K562 (cell line): ENCODE data around the gene ENTREP3. TPM values are rescaled to one million over a fixed set of nuclear protein-coding genes. Genes with fewer than 3 reads are reported as not detected.

Experiments
- ATAC-seq: fragments of 200-7000 bp; cut with Tn5 transposase; 3 replicates; pipeline ENCODE4 v1.9.1; 2020; ENCODE audit warnings: moderate library complexity
- BruUV-seq: library from RNA; stranded (reverse); fragments of 400-500 nt; replicated peaks from 2 replicates; lab custom pipeline; 2021; lab: Mats Ljungman, UMichigan
- CTCF ChIA-PET: fragments of 300-600 bp; formaldehyde crosslinking; extraction: SDS; loops from one replicate; lab custom pipeline; 2021; ENCODE audit warnings: low intra/inter-chr PET ratio; lab: Yijun Ruan, JAX
- POLR2A ChIA-PET: fragments of 300-600, 350-650 bp; sonication (Branson Sonifier 250); formaldehyde crosslinking; extraction: SDS; loops from one replicate; lab custom pipeline; 2021; ENCODE audit warnings: antibody characterized with exemption, inconsistent platforms; lab: Yijun Ruan, JAX
- DNase-seq, 4 experiments: peaks; one replicate each; pipeline versions ENCODE4 v3.0.0 to v3.0.0-alpha.2; 2011 to 2018; ENCODE audit warnings: low spot score in 3 of 4, mixed read lengths in 3 of 4; ENCODE audit errors: extremely low read depth in 1 of 4
- FAIRE-seq: peaks from 2 replicates; lab custom pipeline; 2011; peaks lifted over from hg19 to GRCh38; lab: Jason Lieb, UNC
- H2AFZ ChIP-seq: 2 replicates; pipeline ENCODE4 v1.6.0; 2011; ENCODE audit warnings: low read depth, low read length, control low read depth, inconsistent platforms
- H3K27ac ChIP-seq: fragments of 200-600 bp; 3 replicates; pipeline ENCODE4 v1.8.0; 2011; ENCODE audit warnings: low read depth, mild to moderate bottlenecking, control low read depth, inconsistent platforms, low read length, moderate library complexity, mixed read lengths; ENCODE audit errors: extremely low read depth
- H3K27me3 ChIP-seq, 2 experiments: fragments of 300-600 bp in 1 of 2; 2 replicates in 1 of 2; 3 replicates in 1 of 2; pipeline versions ENCODE4 v1.6.0 to v1.8.0; 2011; ENCODE audit warnings: inconsistent platforms in 2 of 2, low read length in 2 of 2, mild to moderate bottlenecking in 1 of 2, mixed read lengths in 1 of 2, moderate library complexity in 1 of 2; ENCODE audit not compliant: control insufficient read depth in 2 of 2, insufficient read depth in 2 of 2
- H3K36me3 ChIP-seq: fragments of 300-600 bp; 3 replicates; pipeline ENCODE4 v1.8.0; 2011; ENCODE audit warnings: mild to moderate bottlenecking, low read length, inconsistent platforms; ENCODE audit not compliant: control insufficient read depth, insufficient read depth
- H3K4me1 ChIP-seq, 2 experiments: fragments of 200-600 bp in 1 of 2; replicated peaks in 1 of 2; 2 replicates in 1 of 2; 3 replicates in 1 of 2; pipeline versions ENCODE4 v1.5.1 to v1.8.0; 2011; ENCODE audit warnings: inconsistent platforms in 2 of 2, low read length in 2 of 2, mild to moderate bottlenecking in 1 of 2, mixed read lengths in 1 of 2, moderate library complexity in 1 of 2; ENCODE audit not compliant: control insufficient read depth in 2 of 2, insufficient read depth in 2 of 2
- H3K4me2 ChIP-seq: 2 replicates; pipeline ENCODE4 v1.6.1; 2011; ENCODE audit warnings: low read length, control low read depth, inconsistent platforms, mixed read lengths; ENCODE audit not compliant: insufficient read depth
- H3K4me3 ChIP-seq: fragments of 200-600 bp; sonication (generic), shearing (Covaris generic); 2 replicates; pipeline ENCODE4 v1.5.1; 2016; ENCODE audit warnings: control low read depth, inconsistent platforms
- H3K79me2 ChIP-seq: fragments of 200-600 bp; 3 replicates; pipeline ENCODE4 v1.8.0; 2011; ENCODE audit warnings: low read length, inconsistent platforms; ENCODE audit not compliant: control insufficient read depth, insufficient read depth
- H3K9ac ChIP-seq, 2 experiments: 2 replicates each; pipeline versions ENCODE4 v1.6.0 to v1.6.1; 2011; ENCODE audit warnings: low read depth in 2 of 2, low read length in 2 of 2, control low read depth in 1 of 2, inconsistent platforms in 1 of 2, mild to moderate bottlenecking in 1 of 2, mixed read lengths in 1 of 2; ENCODE audit not compliant: insufficient read depth in 1 of 2
- H3K9me1 ChIP-seq: one replicate; pipeline ENCODE4 v1.6.0; 2011; ENCODE audit warnings: inconsistent platforms, mild to moderate bottlenecking, low read length, moderate library complexity; ENCODE audit not compliant: control insufficient read depth, insufficient read depth
- H3K9me3 ChIP-seq: replicated peaks from 2 replicates; pipeline ENCODE4 v1.5.1; 2011; ENCODE audit warnings: low read depth, low read length, inconsistent platforms; ENCODE audit not compliant: control insufficient read depth, insufficient read depth
- H4K20me1 ChIP-seq: replicated peaks from 2 replicates; pipeline ENCODE4 v1.6.1; 2011; ENCODE audit warnings: low read length, inconsistent platforms, mixed read lengths; ENCODE audit not compliant: control insufficient read depth, insufficient read depth
- FOXP1 ChIP-seq: sonication (generic); formaldehyde crosslinking; IDR thresholded peaks from 2 replicates; pipeline ENCODE4 v1.8.0; 2022; ENCODE audit warnings: mild to moderate bottlenecking, missing genetic modification reagents
- ZNF316 ChIP-seq: fragments of 450-650 bp; IDR thresholded peaks from 2 replicates; pipeline ENCODE4 v1.6.1; 2016
- WGBS: fragments of 100-300 bp; shearing (Covaris generic); methylation state at CpG from one replicate; pipeline ENCODE4 v1.1.6; 2016; ENCODE audit warnings: low coverage, mixed read lengths; ENCODE audit not compliant: insufficient coverage; ENCODE audit errors: missing lambda C conversion rate; 5-methylcytosine and 5-hydroxymethylcytosine counted together
- in situ Hi-C: fragments of 300-500 bp; cut with MboI; formaldehyde crosslinking; loops from 4 replicates; pipeline ENCODE4 v1.15.0; 2018; ENCODE audit warnings: inconsistent platforms, mixed read lengths
- intact Hi-C: fragments of 100-400 bp; cut with micrococcal nuclease; formaldehyde crosslinking; loops from 2 replicates; pipeline ENCODE4 v1.14.2; 2022
- polyA plus RNA-seq, 8 experiments: library from polyadenylated mRNA; depleted of rRNA in 4 of 8; stranded (reverse) in 5 of 8; unstranded in 3 of 8; fragments of >200 nt; fragmentation: Nextera tagmentation in 2 of 8; fragmentation: Illumina TruSeq in 1 of 8; extraction: Ambion mirVana in 2 of 8; extraction: Trizol in 1 of 8; gene quantifications; 2 replicates each; pipeline versions ENCODE4 v1.2.1 to v1.2.3, GENCODE V29; 2011 to 2014; ENCODE audit warnings: inconsistent platforms in 1 of 8, missing spikeins in 1 of 8
- total RNA-seq, 7 experiments: library from RNA; depleted of rRNA in 6 of 7; stranded (reverse); fragments of >200 nt in 6 of 7; fragmentation: Illumina TruSeq in 2 of 7; extraction: Trizol in 2 of 7; gene quantifications; 2 replicates each; pipeline versions ENCODE4 v1.2.1 to v1.2.3, GENCODE V29; 2011 to 2021; ENCODE audit warnings: low replicate concordance in 1 of 7
- TF ChIP-seq, protein P1 (sequence below): fragments of 450-650 bp; formaldehyde crosslinking; IDR thresholded peaks from 2 replicates; pipeline ENCODE4 v1.4.0; 2022; ENCODE audit warnings: missing genetic modification characterization
- TF ChIP-seq, protein P2 (sequence below): sonication (generic); formaldehyde crosslinking; IDR thresholded peaks from 2 replicates; pipeline ENCODE4 v1.5.0; 2020; ENCODE audit warnings: missing genetic modification reagents

ENTREP3 gene
- total and polyA plus RNA-seq, 9 of the 15 experiments (the other 6 are each of a cell fraction or from before 2014, with no cell fraction given): 1.9 to 41.8 (median 5.9) TPM

DNA sequence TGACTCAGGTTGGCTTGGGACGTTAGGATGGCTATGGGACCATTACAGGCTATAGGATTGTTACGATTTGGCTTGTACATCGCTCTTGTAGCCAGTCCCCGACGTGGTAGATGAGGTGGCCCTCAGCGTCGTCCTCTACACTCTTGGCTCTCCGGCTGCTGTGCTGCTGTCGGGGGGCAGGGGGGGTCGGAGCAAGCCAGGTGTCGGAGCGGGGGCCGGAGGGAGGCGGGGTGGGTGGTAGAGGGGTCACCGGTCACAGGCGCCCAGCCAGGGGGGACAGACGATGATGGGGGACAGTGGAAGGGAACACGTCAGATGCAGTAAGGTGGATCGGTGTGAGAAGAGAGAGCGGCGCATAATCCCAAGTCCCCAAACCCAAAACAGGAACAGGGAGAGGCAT lies 13.3 kb upstream of the ENTREP3 start:
- POLR2A ChIA-PET: no interaction called here
- BruUV-seq: no TSS peak
- Histone ChIP-seq H3K4me3 (no peak overlapping the region), H3K9me1 (peaks cover 3% of the 10 kb centered on the region), H3K4me2 (no peak overlapping the region), H4K20me1 (no peaks in the 10 kb centered on the region; the same call in 1 of the 2 replicates), H3K27ac (no peak overlapping the region), H3K36me3 (peaks cover 88% of the 10 kb centered on the region), H2AFZ (no peak overlapping the region), H3K79me2 (peaks cover 44% of the 10 kb centered on the region)
- WGBS: 95% methylated on average over 7 of the region's 21 CpGs
- no peak for ATAC-seq
- CTCF ChIA-PET: no interaction called here
- no peak for FAIRE-seq
- in situ Hi-C loops: no loop called here
- TF ChIP-seq, protein P1, sequence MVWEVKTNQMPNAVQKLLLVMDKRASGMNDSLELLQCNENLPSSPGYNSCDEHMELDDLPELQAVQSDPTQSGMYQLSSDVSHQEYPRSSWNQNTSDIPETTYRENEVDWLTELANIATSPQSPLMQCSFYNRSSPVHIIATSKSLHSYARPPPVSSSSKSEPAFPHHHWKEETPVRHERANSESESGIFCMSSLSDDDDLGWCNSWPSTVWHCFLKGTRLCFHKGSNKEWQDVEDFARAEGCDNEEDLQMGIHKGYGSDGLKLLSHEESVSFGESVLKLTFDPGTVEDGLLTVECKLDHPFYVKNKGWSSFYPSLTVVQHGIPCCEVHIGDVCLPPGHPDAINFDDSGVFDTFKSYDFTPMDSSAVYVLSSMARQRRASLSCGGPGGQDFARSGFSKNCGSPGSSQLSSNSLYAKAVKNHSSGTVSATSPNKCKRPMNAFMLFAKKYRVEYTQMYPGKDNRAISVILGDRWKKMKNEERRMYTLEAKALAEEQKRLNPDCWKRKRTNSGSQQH (CRISPR knock-in tag): no peak
- TF ChIP-seq, protein P2, sequence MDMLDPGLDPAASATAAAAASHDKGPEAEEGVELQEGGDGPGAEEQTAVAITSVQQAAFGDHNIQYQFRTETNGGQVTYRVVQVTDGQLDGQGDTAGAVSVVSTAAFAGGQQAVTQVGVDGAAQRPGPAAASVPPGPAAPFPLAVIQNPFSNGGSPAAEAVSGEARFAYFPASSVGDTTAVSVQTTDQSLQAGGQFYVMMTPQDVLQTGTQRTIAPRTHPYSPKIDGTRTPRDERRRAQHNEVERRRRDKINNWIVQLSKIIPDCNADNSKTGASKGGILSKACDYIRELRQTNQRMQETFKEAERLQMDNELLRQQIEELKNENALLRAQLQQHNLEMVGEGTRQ: no peak
- TF ChIP-seq ZNF316 (no peak), FOXP1 (CRISPR knock-in tag) (no peak)
- TF ChIP-seq, all 486 proteins: peak for 0
- intact Hi-C loops: no loop called here
- Histone ChIP-seq H3K27me3 (no peaks in the 10 kb centered on the region), H3K9ac (no peak overlapping the region), H3K9me3 (no peaks in the 10 kb centered on the region), H3K4me1 (peaks cover 5% of the 10 kb centered on the region in 2 experiments; a peak in 4 of 5 replicates)
- DNase-seq: no peak
